ENCODE measurements around the gene WDR88.

WDR88 gene

GRCh38 chr19:33196446-33197193 is 64.7 kb downstream of the WDR88 start:
- no peaks in the 10 kb centered on the region for H3K27me3 ChIP-seq
- H3K36me3 ChIP-seq, result peaks cover 0 to 31% (median 5%) of the 10 kb centered on the region in 3 donors
- no peaks in the 10 kb centered on the region for H3K9me3 ChIP-seq
- no peak for DNase-seq
- H3K4me3 ChIP-seq, result no peak overlapping the region
- intact Hi-C loops (cut with DNase I; ENCODE audit: low total_unique reads), result no loop called here
- peaks cover 0 to 20% (median 14%) of the 10 kb centered on the region in 4 donors for H3K4me1 ChIP-seq
- no peak overlapping the region for H3K27ac ChIP-seq
- no peak for TF ChIP-seq CTCF (IDR thresholded peaks at IDR 0.05)

- TF ChIP-seq CTCF (IDR thresholded peaks at IDR 0.05), result no peak
- DNase-seq, result no peak
- intact Hi-C loops (cut with DNase I; ENCODE audit: low total_unique reads), result no loop called here
These were observed 65.7 kb downstream of the WDR88 start for GRCh38 chr19:33197591-33198000.

GRCh38 chr19:33198169-33198568 is 66.3 kb downstream of the WDR88 start:
- no peaks in the 10 kb centered on the region for H3K27me3 ChIP-seq
- intact Hi-C loops (cut with DNase I; ENCODE audit: low total_unique reads), result no loop called here
- H3K27ac ChIP-seq, result no peak overlapping the region
- no peak for DNase-seq
- H3K4me1 ChIP-seq, result peaks cover 0 to 20% (median 14%) of the 10 kb centered on the region in 4 donors
- H3K4me3 ChIP-seq, result no peak overlapping the region
- no peak for TF ChIP-seq CTCF (IDR thresholded peaks at IDR 0.05)
- peaks cover 0 to 46% (median 9%) of the 10 kb centered on the region in 3 donors for H3K36me3 ChIP-seq
- H3K9me3 ChIP-seq, result no peaks in the 10 kb centered on the region

More at GRCh38 chr19:33197591-33198000, 65.7 kb downstream of the WDR88 start:
- Histone ChIP-seq H3K9me3 (no peaks in the 10 kb centered on the region), H3K27me3 (no peaks in the 10 kb centered on the region), H3K4me3 (no peak overlapping the region), H3K27ac (no peak overlapping the region), H3K36me3 (peaks cover 0 to 41% (median 5%) of the 10 kb centered on the region in 3 donors), H3K4me1 (peaks cover 0 to 20% (median 14%) of the 10 kb centered on the region in 4 donors)

GRCh38 chr19:33199441-33200265 is 67.7 kb downstream of the WDR88 start:
- Histone ChIP-seq H3K4me3 (no peak overlapping the region), H3K27ac (no peak overlapping the region), H3K36me3 (peaks cover 0 to 61% (median 12%) of the 10 kb centered on the region in 3 donors), H3K4me1 (peaks cover 0 to 15% (median 10%) of the 10 kb centered on the region in 4 donors), H3K9me3 (no peaks in the 10 kb centered on the region), H3K27me3 (no peaks in the 10 kb centered on the region)
- no peak for TF ChIP-seq CTCF (IDR thresholded peaks at IDR 0.05)
- intact Hi-C loops (cut with DNase I; ENCODE audit: low total_unique reads), result no loop called here
- DNase-seq, result no peak

- no peaks in the 10 kb centered on the region for H3K4me1 ChIP-seq
- DNase-seq, result no peak
- H3K9me3 ChIP-seq, result no peaks in the 10 kb centered on the region
- peaks cover 0 to 79% (median 29%) of the 10 kb centered on the region in 3 donors for H3K36me3 ChIP-seq
- H3K4me3 ChIP-seq, result no peak overlapping the region
- no peak for TF ChIP-seq CTCF (IDR thresholded peaks at IDR 0.05)
- intact Hi-C loops (cut with DNase I; ENCODE audit: low total_unique reads), result no loop called here
- no peaks in the 10 kb centered on the region for H3K27me3 ChIP-seq
- H3K27ac ChIP-seq, result no peak overlapping the region
These were observed 69.6 kb downstream of the WDR88 start for GRCh38 chr19:33201473-33201872.
